H4 (cell line): ENCODE measurements around the gene LRBA. TPM values are rescaled to one million over a fixed set of nuclear protein-coding genes. Genes with fewer than 3 reads are reported as not detected.

Source experiments
- DNase-seq: peaks from one replicate; pipeline ENCODE4 v3.0.0-alpha.2; 2015; ENCODE audit warnings: low spot score
- total RNA-seq: library from RNA; depleted of rRNA; stranded (reverse); fragments of >200 nt; shearing (Covaris generic); gene quantifications from 2 replicates; pipeline ENCODE4 v1.2.3, GENCODE V29; 2014

Gene LRBA
- total RNA-seq, 1 experiment from 2014 or later = 31.1 TPM

- no peak for DNase-seq
Observed at GRCh38 chr4:150369434-150370380, 645.4 kb downstream of the LRBA start.

GRCh38 chr4:150368667-150369066, 646.4 kb downstream of the LRBA start:
- DNase-seq = no peak

DNA sequence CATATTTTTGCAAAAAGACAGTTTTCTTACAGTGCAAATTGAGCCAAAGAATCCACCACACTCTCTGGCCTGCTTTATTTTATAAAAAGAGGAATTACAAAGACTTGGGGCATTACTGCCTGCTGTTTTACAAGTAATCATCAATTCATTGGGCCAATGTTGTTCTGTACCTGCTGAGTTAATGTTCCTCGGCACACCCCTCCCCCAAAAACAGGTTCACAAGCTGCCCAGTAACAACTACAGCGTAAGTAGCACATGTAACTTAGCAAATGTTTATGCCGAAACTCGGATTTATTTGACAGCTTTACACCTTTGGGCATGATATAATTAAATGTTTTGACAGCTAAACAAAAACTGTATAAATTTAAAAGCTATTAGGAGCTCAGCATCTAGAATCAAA, 647.8 kb downstream of the LRBA start:
- no peak for DNase-seq

DNA sequence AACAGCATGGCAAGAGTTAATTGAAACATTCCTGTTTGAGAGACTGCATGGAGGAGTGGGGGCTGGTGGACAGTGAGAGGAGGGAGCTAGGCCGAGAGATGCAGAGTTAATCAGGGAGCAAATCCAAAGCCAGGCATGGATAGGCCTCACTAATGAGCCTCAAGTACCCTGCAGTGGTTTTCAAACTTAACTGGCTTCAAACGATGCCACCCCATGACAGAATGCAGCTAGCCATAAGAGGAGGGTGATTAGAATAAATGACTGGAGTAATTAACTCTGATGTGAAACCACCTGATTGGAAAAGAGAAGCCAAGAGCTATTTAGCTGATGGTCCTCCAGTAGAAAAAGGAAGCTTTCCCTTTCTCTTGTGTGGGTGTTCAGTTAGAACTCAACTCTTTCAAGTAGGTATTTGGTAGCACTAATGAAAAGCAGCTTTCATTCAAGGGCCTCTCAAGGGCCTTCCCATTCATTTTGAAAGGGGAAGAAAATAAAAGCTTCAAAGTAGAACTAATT, 648.5 kb downstream of the LRBA start:
- DNase-seq = no peak

DNA sequence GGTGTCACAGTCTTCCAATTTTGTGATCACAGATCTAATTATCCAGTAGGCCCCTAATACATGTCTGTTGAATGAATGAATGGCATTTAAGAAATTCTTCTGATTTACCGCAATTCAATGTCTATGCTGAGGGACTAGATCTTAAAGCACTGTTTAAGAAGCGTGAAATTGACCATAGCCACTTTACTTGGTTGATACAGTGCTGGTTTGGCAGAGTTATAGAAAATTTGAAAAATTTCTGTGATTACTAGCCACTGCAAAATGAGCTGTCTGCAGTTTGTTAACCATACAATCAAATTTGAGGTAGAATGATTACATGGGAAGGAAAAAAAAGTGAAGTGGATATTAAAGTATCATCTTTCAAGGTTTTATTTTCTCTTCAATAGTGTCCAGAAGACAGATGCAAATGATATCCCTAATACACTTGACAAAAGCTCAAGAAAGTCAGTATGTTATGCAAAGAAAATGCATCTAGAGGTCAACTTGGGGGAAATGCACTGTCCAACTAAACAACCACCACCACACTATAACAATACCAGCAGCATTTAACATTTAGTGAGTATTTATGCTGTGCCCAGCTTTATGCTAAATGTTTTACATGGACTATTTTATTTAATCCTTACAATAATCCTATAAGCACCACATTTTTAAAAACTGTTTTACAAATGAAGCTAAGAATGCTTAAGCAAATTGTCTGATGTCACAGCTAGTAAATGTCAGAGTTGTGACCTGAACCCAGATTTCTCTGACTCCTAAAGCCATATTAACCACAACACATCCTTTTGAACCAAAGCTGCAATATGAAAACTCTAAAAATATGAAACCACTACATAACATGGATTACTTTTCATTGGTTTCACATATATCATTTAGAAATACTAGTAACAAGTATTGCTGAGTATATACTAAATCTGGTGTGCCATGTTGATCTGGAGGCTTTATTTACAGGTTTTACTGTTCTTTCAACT, 651.1 kb downstream of the LRBA start:
- no peak for DNase-seq

GRCh38 chr4:150358691-150359090, 656.4 kb downstream of the LRBA start:
- no peak for DNase-seq

DNA sequence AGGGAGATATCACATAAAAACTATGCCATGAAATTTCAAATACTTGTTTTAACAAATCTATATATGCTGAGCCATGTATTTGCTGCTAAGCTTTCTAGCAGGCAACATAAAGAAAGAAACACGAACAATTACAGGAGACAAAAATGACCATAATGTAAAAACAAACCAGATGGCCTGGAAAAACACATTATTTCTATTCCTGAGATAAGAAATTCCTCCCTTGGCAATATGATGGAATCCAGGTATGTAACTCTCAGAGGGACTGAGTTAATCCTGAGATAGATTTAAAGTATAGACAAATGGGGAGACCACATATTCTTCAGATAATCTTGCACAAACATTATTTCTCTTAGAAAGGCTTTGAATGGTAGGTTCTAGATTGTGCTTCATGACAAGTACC, 657.3 kb downstream of the LRBA start:
- no peak for DNase-seq

- DNase-seq = no peak
Observed at GRCh38 chr4:150355858-150356455, 659.1 kb downstream of the LRBA start.

GRCh38 chr4:150355418-150355817, 659.7 kb downstream of the LRBA start:
- DNase-seq = no peak

GRCh38 chr4:150354214-150354796, 660.8 kb downstream of the LRBA start:
- DNase-seq = no peak

GRCh38 chr4:150348079-150348478, 667.0 kb downstream of the LRBA start:
- peak; percentile 19 for DNase-seq

GRCh38 chr4:150345207-150345744, 669.8 kb downstream of the LRBA start:
- DNase-seq = no peak

DNA sequence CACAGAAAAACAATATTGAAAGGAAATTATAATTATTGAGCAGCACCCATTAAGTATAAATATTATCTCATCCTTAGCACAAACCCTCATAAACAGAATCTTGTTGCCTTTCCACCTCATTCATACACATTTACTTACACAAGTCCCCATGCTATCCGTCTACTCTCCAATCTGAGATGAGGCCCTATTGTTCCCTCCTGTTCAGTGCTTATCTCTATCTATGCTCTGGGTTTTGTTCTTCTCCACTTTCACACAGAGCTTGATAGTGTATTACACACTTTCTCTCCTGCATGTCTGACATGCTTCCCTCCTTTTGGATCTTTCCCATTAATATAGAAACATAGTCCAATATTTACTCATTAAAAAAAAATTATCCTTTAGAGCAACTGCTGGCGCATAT, 671.3 kb downstream of the LRBA start:
- DNase-seq = no peak

- no peak for DNase-seq
Observed at GRCh38 chr4:150342945-150343344, 672.1 kb downstream of the LRBA start.

DNA sequence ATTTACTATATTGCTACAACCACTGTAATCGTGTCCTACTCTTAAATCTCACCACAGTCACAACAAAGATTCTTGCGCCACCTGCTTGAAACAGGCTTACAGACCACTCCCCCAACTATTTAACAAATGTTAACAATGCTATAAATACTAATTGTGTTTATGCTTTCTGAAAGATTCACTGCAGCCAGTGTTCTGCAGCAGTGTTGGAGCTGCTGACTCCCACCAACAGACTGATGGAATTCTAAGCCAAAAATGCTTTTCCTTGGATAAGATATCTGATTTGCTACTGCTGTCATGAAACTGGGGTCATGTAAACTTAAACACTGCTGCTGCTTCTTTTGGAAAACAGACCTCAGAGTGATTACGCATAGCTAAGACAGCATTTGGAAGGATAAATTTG, 677.4 kb downstream of the LRBA start:
- peak; percentile 77 for DNase-seq

DNA sequence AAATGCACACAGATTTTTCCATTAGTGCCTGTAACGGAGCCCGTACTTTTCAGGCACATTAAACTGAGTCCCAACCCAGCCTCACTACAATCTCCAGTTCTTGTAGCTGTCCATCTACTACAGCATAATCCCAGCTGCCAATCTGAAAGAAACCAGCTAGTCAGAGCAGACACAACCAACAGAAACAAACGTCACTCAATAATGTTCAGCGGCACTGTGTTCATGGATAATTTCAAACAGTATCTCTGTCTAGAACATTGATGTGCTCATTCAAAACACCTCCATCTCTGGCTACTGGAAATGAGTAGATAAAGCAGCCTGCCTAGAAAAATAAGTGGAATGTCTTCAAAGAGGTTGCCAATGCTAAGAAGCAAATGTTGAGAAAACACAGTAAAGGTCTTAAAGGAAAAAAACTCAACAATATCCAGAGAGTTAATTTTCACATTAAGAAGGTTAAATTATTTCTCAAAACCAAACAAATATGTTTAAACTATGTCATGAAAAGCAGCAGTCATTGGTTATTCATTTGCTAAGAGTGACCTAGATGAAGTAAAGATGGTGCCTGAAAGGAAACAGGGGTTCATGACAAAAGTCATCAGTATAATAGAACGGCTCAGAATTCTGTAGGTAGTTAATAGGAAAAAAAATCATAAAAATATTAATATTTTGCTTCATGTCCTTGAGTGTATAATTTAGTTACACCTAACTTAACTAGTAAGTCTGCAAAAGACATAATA, 678.2 kb downstream of the LRBA start:
- no peak for DNase-seq

DNA sequence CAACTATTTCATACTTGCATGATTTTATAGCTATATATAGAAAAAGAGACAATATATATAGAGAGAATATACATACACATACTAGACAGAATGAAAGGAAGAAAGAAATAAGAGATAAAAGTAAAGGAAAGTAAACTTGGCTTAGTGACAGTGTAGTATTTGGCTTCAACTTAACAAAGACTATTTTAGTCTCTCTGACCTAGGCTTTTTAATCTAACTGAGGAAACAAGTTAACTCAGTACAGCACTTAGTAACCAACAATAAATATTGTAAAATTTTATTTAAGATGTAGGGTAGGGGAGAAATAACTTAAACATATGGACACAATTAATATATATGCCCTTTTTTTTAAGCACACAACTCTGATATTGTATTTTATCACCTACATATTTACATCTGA, 682.1 kb downstream of the LRBA start:
- DNase-seq = no peak

- DNase-seq = no peak
Observed at GRCh38 chr4:150332086-150332485, 683.0 kb downstream of the LRBA start.

GRCh38 chr4:150329373-150329772, 685.7 kb downstream of the LRBA start:
- DNase-seq = no peak

DNA sequence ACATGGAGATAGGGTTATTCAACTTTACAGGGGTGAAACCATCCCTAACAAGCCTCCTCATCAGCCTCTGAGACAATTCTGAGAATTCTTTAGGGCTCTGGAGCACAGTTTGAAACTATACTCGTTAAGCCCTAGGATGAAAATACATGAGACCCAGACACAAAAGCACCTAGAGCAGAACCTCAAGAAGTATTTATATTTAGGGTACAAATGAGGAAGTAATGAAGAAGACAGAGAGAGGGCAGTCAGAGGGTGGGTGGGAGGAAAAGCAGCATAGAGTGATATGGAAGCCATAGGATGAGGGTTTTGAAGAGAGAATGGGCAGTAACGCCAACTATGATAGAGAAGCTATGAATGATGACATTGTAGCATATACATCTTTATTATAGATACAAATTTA, 686.6 kb downstream of the LRBA start:
- no peak for DNase-seq
